ENCODE data around the gene BCL11A. TPM values are rescaled to one million over a fixed set of nuclear protein-coding genes. Genes with fewer than 3 reads are reported as not detected.
"Not testable (repeated sequence)": the region's sequence is repeated elsewhere in the genome, so short reads cannot be mapped to it uniquely, and the experiment has no call there.

The BCL11A gene
- total RNA-seq, 4 donors from 2014 or later = 0.28 to 5.0 (median 1.1) TPM

DNA sequence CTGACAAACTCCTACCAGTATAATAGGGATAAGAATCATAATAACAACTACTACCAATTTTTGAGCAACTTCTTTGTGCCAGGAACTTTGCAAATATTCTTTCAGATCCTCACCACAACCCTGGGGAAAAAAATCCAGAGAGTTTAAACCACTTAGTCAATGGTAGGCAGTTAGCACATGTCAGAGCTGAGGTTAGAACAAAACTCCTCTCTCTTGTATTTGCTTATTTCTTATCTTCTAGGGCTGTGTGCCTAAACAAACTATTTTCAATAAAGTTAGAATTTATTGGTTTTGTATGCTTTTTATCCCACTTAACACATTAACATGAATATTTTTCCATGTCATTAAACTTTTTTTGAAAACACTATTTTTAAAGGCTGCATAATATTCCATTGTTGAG is 127.1 kb downstream of the BCL11A start:
- ATAC-seq (ENCODE audit: low FRiP score) (no peak), DNase-seq (ENCODE audit: low spot score) (no peak)
- no peak for TF ChIP-seq CTCF (IDR thresholded peaks at IDR 0.05)

DNA sequence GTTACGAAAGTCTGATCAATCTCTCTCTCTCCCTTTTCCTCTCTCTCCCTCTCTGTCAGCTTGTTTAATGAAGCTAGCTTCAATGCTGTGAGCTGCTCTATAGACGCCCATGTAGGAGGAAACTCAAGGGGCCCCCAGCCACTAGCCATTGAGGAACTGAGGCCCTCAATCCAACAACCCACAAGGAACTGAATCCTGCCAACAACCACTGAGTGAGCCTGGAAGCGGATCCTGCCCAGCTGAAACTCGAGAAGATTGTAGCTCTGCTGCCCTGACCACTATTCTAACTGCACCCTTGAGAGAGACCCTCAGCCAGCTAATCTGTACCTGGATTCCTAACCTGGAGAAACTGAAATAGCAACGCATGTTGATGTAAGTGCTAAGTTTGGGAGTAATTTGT is 129.2 kb downstream of the BCL11A start:
- no peak for TF ChIP-seq CTCF (IDR thresholded peaks at IDR 0.05)
- ATAC-seq (ENCODE audit: low FRiP score) = no peak
- DNase-seq (ENCODE audit: low spot score) = no peak

- TF ChIP-seq CTCF (IDR thresholded peaks at IDR 0.05) = no peak
- DNase-seq (ENCODE audit: low spot score) = no peak
Measured at GRCh38 chr2:60423505-60423904, 129.9 kb downstream of the BCL11A start.

DNA sequence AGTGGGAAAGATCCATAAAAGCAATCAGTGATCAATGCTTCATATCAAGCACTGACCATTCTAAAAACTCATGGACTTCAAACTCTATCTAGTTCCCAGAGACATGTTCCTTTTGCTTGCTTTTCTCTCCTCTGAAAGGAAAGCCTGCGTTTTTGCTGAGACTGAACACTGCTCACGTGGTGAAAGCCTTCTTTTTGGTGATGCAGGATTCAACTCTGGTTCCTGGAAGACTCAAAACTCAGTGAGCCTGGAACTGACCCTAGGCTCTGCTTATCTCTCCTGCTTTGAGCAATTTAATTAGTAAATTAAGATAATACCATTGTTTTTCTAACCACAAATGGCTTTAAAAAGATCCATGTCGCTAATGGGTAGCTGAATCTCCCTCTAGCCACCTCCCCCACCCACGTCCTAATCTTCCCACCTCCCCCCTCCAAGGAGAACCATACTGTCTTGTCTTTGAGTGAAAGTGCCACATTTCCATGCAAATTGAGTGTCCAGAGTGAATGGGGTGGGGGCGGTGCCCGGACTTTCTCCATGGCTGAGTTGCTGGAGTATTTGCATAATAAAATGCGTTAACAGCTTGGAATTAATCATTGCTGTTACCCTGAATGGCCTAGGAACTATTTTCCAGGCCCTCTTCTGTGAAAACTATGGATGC is 130.5 kb downstream of the BCL11A start:
- TF ChIP-seq CTCF (IDR thresholded peaks at IDR 0.05) = no peak
- DNase-seq (ENCODE audit: low spot score) (no peak), ATAC-seq (ENCODE audit: low FRiP score) (no peak)

More at GRCh38 chr2:60423505-60423904, 129.9 kb downstream of the BCL11A start:
- ATAC-seq (ENCODE audit: low FRiP score) = no peak

DNA sequence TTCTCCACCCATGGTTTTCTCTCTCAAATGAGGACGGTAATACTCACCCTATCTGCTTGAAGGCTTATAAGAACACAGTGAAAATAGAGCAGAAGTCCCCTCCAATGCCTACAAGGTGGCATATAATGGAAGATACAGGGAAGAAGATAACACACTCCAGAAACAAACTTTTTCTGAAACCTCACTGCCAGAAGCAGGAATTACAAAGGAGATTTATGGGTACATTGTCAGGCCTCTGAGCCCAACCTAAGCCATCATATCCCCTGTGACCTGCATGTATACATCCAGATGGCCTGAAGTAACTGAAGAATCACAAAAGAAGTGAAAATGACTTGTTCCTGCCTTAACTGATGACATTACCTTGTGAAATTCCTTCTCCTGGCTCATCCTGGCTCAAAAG is 136.2 kb downstream of the BCL11A start:
- not testable (repeated sequence) for DNase-seq (ENCODE audit: low spot score); ATAC-seq (ENCODE audit: low FRiP score)

DNA sequence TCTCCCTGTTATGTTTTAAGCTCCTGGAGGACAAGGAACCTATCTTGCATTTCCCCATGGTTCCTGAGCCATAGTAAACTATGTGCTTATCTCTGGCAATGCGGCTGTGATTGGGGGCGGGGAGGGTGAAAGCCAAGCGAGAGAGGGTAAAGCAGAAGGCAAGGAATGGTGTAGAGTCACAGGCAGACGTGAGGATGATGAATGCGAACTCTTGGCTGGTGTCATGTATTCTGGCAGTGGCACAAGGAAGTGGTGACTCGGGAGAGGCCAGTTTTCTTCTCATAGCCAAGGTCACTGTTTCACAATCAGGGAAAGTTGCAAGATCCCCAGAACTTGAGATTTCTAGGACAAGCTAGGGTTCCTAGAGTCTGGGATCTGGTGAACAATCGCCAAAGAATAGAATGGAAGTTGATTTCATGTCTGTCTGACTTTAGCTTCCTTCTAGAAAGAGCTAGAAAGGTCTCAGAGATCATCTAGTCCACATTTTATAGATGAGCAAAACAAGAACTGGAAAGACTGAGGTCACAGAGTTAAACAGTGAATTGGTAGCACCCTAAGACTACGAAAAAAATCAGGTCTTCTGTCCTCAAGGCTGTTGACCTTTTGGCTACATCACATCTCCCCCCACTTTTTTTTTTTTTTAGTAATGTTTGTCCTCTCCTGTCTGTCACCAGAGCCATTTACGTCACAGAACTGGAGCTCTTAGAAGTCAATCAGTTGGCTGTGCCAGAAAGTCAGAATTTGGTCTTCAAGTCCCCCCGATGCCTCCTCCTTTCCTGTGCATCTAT is 137.0 kb downstream of the BCL11A start:
- no peak for ATAC-seq (ENCODE audit: low FRiP score)
- no peak for DNase-seq (ENCODE audit: low spot score)
- TF ChIP-seq CTCF (IDR thresholded peaks at IDR 0.05) = no peak

GRCh38 chr2:60415814-60416213 is 137.6 kb downstream of the BCL11A start:
- ATAC-seq (ENCODE audit: low FRiP score) (no peak), DNase-seq (ENCODE audit: low spot score) (no peak)
- TF ChIP-seq CTCF (IDR thresholded peaks at IDR 0.05) = no peak
